ENCODE measurements around the gene TMEFF2.

Gene TMEFF2

DNA sequence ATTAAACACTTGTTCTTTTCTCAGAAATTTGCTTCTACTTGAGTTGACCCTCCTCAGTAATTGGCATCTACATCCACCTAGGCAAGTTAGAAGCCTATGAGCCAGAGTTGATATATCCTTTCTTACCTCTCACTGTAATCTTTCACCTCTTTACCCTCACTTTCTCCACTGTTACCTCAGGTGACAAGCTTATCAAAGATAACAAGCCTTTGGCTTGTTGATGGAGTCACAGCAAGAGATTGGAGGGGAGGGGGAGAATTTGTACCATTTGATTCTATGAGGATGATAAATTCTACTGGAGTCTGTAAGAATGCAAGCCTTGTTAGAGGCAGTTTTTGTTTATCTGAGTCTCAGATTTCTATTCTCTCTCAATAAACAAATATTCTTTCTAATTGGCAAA is 176.9 kb downstream of the TMEFF2 start:
- FAIRE-seq (no peak), DNase-seq (ENCODE audit: insufficient read length, low spot score) (no peak)
- TF ChIP-seq POLR2AphosphoS5 (IDR thresholded peaks at IDR 0.05; ENCODE audit: low read depth, low read length) (no peak), PAX5 (IDR thresholded peaks at IDR 0.05; ENCODE audit: insufficient read depth, low read length, severe bottlenecking) (no peak), TAF1 (IDR thresholded peaks at IDR 0.05; ENCODE audit: low read depth, low read length) (no peak), POLR2A (IDR thresholded peaks at IDR 0.05; ENCODE audit: low read depth, low read length) (no peak), SPI1 (IDR thresholded peaks at IDR 0.05; ENCODE audit: low read depth, low read length) (no peak), POU2F2 (IDR thresholded peaks at IDR 0.05; ENCODE audit: low read depth, low read length) (no peak)

DNA sequence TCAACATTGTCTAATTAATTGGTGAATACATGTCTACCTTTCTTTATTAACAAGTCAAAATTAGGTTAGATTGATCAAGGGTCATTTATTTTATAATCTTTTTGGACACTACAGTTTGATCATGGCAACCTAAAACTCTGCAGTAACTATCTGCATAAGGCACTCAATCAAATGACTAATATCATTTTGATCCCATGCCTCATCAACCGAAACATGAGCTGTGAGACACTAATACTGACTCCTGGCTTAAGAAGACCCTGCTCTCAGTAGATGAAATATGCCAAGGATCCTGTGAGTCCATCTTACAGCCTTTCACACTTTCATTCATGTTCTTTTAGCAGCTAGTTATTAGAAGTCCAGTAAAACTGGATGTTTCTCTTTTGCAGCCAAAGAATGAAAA is 178.5 kb downstream of the TMEFF2 start:
- FAIRE-seq: no peak
- TF ChIP-seq TAF1 (IDR thresholded peaks at IDR 0.05; ENCODE audit: low read depth, low read length): no peak
- TF ChIP-seq POLR2AphosphoS5 (IDR thresholded peaks at IDR 0.05; ENCODE audit: low read depth, low read length): no peak
- TF ChIP-seq PAX5 (IDR thresholded peaks at IDR 0.05; ENCODE audit: insufficient read depth, low read length, severe bottlenecking): no peak
- TF ChIP-seq POU2F2 (IDR thresholded peaks at IDR 0.05; ENCODE audit: low read depth, low read length): no peak
- TF ChIP-seq POLR2A (IDR thresholded peaks at IDR 0.05; ENCODE audit: low read depth, low read length): no peak
- TF ChIP-seq SPI1 (IDR thresholded peaks at IDR 0.05; ENCODE audit: low read depth, low read length): no peak
- no peak for DNase-seq (ENCODE audit: insufficient read length, low spot score)

DNA sequence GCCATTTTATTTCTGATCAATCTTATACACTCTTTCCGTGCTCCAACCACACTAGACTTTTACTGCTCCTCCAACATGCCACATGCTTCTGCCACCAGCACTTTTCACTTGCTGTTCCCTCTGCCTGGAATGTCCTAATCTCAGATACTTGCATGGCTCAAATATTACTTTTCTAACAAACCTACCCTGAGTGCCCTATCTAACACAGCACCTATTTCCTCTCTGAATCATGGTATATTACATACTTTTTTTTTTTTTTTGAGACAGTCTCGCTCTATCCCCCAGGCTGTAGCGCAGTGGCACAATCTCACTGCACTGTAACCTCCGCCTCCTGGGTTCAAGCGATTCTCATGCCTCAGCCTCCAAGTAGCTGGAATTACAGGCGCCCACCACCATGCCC is 181.5 kb downstream of the TMEFF2 start:
- DNase-seq (ENCODE audit: insufficient read length, low spot score): no peak
- TF ChIP-seq POLR2A (IDR thresholded peaks at IDR 0.05; ENCODE audit: low read depth, low read length): no peak
- TF ChIP-seq POU2F2 (IDR thresholded peaks at IDR 0.05; ENCODE audit: low read depth, low read length): no peak
- TF ChIP-seq TAF1 (IDR thresholded peaks at IDR 0.05; ENCODE audit: low read depth, low read length): no peak
- no peak for TF ChIP-seq SPI1 (IDR thresholded peaks at IDR 0.05; ENCODE audit: low read depth, low read length)
- TF ChIP-seq POLR2AphosphoS5 (IDR thresholded peaks at IDR 0.05; ENCODE audit: low read depth, low read length): no peak
- no peak for TF ChIP-seq PAX5 (IDR thresholded peaks at IDR 0.05; ENCODE audit: insufficient read depth, low read length, severe bottlenecking)
- no peak for FAIRE-seq

DNA sequence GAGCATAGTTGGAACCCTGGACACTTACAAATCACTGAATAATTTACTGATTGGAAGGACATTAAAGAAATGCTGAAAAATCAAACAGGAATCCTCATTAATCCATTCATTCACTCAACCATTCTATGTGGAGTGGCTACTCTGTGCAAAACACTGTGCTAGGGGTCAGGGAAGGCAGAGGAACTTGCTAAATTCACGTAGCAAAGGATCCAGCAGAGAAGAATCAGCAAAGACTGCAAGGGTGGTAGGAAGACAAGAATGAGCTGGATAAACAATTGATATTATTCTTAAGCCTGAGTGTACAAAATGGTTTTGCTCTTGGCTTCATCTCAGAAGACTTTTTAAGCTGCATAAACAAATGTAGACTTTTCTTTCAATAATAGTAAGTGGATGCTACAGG is 183.5 kb downstream of the TMEFF2 start:
- no peak for TF ChIP-seq POLR2A (IDR thresholded peaks at IDR 0.05; ENCODE audit: low read depth, low read length)
- no peak for TF ChIP-seq TAF1 (IDR thresholded peaks at IDR 0.05; ENCODE audit: low read depth, low read length)
- TF ChIP-seq POU2F2 (IDR thresholded peaks at IDR 0.05; ENCODE audit: low read depth, low read length): no peak
- TF ChIP-seq POLR2AphosphoS5 (IDR thresholded peaks at IDR 0.05; ENCODE audit: low read depth, low read length): no peak
- no peak for TF ChIP-seq SPI1 (IDR thresholded peaks at IDR 0.05; ENCODE audit: low read depth, low read length)
- TF ChIP-seq PAX5 (IDR thresholded peaks at IDR 0.05; ENCODE audit: insufficient read depth, low read length, severe bottlenecking): no peak
- DNase-seq (ENCODE audit: insufficient read length, low spot score) (no peak), FAIRE-seq (no peak)

DNA sequence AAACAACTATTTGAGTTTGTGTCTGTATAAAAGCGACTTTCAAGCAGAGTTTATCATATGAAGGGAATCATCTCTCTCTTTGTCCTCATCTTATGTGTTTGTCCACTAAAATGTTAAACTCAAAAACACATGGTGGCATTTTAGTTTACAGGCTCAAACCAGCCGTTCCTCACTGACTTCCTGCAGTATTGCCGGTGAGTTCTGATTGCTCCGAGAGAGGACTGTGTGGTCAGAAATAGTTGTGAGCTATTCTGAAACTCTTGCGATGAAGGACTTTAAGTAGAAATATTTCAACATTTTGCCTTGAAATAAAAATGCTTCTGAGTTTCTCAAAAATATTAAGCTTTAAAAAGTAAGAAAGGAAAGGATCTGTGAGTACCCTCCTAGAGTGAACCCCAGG is 184.7 kb downstream of the TMEFF2 start:
- DNase-seq (ENCODE audit: insufficient read length, low spot score) (no peak), FAIRE-seq (no peak)
- TF ChIP-seq POLR2A (IDR thresholded peaks at IDR 0.05; ENCODE audit: low read depth, low read length): no peak
- no peak for TF ChIP-seq SPI1 (IDR thresholded peaks at IDR 0.05; ENCODE audit: low read depth, low read length)
- no peak for TF ChIP-seq TAF1 (IDR thresholded peaks at IDR 0.05; ENCODE audit: low read depth, low read length)
- no peak for TF ChIP-seq POLR2AphosphoS5 (IDR thresholded peaks at IDR 0.05; ENCODE audit: low read depth, low read length)
- no peak for TF ChIP-seq PAX5 (IDR thresholded peaks at IDR 0.05; ENCODE audit: insufficient read depth, low read length, severe bottlenecking)
- no peak for TF ChIP-seq POU2F2 (IDR thresholded peaks at IDR 0.05; ENCODE audit: low read depth, low read length)

DNA sequence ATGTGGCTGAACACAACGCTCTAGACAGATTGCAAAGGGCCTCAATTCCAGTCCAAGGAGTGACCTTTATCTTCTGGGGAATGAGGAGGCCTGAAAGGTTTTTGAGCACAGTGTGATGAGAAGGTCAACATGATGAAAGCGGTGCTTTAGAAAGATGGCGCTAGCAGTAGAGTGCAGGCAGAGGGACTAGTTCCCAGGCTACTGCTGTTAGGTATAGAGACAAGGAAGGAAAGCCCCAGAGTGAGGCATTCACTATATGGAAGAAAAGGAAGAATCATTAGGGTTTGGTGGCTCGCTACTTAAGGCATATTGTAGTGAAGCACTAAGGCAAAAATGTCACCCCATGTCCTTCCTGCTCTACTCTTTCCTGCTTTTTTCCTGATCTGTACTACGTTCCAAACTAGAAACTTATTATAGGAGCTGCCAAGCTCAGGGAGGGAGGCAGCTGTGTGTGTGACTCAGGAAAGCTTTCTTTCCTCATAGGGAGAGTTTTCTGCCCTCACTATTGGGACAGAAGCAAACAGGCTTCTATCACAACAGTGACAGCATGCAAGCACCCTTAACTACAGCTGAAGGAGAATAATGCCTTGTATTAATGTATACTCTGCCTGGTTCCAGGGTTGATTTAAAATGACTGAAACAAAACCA is 187.0 kb downstream of the TMEFF2 start:
- FAIRE-seq (no peak), DNase-seq (ENCODE audit: insufficient read length, low spot score) (no peak)
- no peak for TF ChIP-seq POLR2AphosphoS5 (IDR thresholded peaks at IDR 0.05; ENCODE audit: low read depth, low read length)
- no peak for TF ChIP-seq PAX5 (IDR thresholded peaks at IDR 0.05; ENCODE audit: insufficient read depth, low read length, severe bottlenecking)
- TF ChIP-seq POLR2A (IDR thresholded peaks at IDR 0.05; ENCODE audit: low read depth, low read length): no peak
- TF ChIP-seq SPI1 (IDR thresholded peaks at IDR 0.05; ENCODE audit: low read depth, low read length): no peak
- no peak for TF ChIP-seq POU2F2 (IDR thresholded peaks at IDR 0.05; ENCODE audit: low read depth, low read length)
- no peak for TF ChIP-seq TAF1 (IDR thresholded peaks at IDR 0.05; ENCODE audit: low read depth, low read length)

DNA sequence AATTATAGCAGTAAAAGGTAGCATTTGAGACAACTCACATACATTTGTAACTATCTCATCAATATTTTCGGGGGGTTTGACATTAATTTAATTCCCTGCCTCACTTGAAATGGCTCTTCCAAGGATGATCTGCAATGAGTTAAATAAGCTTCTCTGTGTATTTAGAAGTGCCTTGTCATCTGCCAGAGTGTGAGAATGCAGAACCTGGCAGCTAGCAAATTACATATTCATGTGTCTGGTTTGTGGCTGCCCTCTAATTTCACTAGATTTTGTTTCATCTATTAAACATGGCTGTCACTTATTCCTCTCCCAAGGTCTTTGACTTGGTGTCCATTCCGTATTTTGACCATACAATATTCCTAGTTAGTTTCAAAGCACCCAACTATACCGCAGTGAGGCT is 189.5 kb downstream of the TMEFF2 start:
- no peak for DNase-seq (ENCODE audit: insufficient read length, low spot score)
- no peak for TF ChIP-seq POLR2AphosphoS5 (IDR thresholded peaks at IDR 0.05; ENCODE audit: low read depth, low read length)
- no peak for TF ChIP-seq SPI1 (IDR thresholded peaks at IDR 0.05; ENCODE audit: low read depth, low read length)
- TF ChIP-seq POLR2A (IDR thresholded peaks at IDR 0.05; ENCODE audit: low read depth, low read length): no peak
- no peak for TF ChIP-seq PAX5 (IDR thresholded peaks at IDR 0.05; ENCODE audit: insufficient read depth, low read length, severe bottlenecking)
- TF ChIP-seq POU2F2 (IDR thresholded peaks at IDR 0.05; ENCODE audit: low read depth, low read length): no peak
- TF ChIP-seq TAF1 (IDR thresholded peaks at IDR 0.05; ENCODE audit: low read depth, low read length): no peak
- FAIRE-seq: no peak

DNA sequence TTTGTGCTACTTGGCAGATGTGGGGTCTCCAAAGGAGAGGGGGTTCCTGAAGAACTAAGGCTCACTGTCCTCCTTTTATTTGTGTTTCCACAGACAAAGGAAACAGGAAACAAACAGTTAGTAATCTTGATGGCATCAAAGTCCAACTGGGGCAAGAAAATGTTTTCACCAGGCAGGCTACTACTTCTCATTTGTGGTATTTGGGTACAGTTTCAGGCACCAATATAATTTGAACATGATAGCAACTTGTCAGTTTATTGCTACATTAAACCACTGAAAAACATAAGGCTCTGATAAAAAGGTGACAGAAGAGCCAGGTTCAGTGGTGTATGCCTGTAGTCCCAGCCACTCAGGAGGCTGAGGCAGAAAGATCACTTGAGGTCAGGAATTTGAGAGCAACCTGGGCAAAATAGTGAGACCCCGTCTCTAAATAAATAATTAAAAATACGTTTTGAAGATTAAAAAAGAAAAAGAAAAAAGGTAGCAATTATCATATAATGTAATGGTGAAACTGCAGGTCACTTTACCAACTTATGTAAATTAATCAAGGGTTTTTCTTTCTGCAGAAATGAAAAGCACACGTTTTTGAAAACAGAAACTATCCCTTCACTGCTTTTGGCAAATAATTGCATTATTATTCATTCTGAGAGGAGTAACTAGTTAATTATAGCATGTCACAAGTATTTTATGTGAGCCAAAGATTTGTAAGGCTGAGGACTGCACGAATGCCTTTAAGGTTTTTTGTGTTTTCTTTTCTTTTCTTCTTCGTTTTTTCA is 190.4 kb downstream of the TMEFF2 start:
- TF ChIP-seq PAX5 (IDR thresholded peaks at IDR 0.05; ENCODE audit: insufficient read depth, low read length, severe bottlenecking) (no peak), POU2F2 (IDR thresholded peaks at IDR 0.05; ENCODE audit: low read depth, low read length) (no peak), POLR2AphosphoS5 (IDR thresholded peaks at IDR 0.05; ENCODE audit: low read depth, low read length) (no peak), SPI1 (IDR thresholded peaks at IDR 0.05; ENCODE audit: low read depth, low read length) (no peak), POLR2A (IDR thresholded peaks at IDR 0.05; ENCODE audit: low read depth, low read length) (no peak), TAF1 (IDR thresholded peaks at IDR 0.05; ENCODE audit: low read depth, low read length) (no peak)
- DNase-seq (ENCODE audit: insufficient read length, low spot score) (no peak), FAIRE-seq (no peak)

DNA sequence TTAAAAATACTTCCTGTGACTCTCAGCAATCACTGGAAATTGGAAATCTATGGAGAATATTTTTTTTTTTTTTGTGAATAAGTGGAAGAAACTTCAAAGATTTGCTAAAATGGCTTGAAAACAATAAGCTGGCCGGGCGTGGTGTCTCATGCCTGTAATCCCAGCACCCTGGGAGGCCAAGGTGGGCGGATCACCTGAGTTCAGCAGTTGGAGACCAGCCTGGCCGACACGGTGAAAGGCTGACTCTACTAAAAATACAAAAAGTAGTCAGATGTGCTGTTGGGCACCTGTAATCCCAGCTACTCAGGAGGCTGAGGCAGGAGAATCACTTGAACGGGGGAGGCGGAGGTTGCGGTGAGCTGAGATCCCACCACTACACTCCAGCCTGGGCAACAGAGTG is 192.3 kb downstream of the TMEFF2 start:
- FAIRE-seq (no peak), DNase-seq (ENCODE audit: insufficient read length, low spot score) (no peak)
- no peak for TF ChIP-seq POLR2AphosphoS5 (IDR thresholded peaks at IDR 0.05; ENCODE audit: low read depth, low read length)

Data from GM12891 (cell line).